Measurements from ENCODE around the gene CFAP20DC. TPM values are rescaled to one million over a fixed set of nuclear protein-coding genes. Genes with fewer than 3 reads are reported as not detected.
"Not testable (repeated sequence)": the region's sequence is repeated elsewhere in the genome, so short reads cannot be mapped to it uniquely, and the experiment has no call there.

Gene CFAP20DC
- total and polyA plus RNA-seq, 12 donors: 0.35 to 6.0 (median 2.0) TPM

GRCh38 chr3:58708116-58708791, 341.6 kb downstream of the CFAP20DC start:
- no peak for DNase-seq
- Histone ChIP-seq H3K36me3 (replicated peaks in 1 of 2) (no peaks in the 10 kb centered on the region), H3K27me3 (no peaks in the 10 kb centered on the region), H3K27ac (no peak overlapping the region), H3K4me1 (replicated peaks in 1 of 2) (no peaks in the 10 kb centered on the region), H3K4me3 (no peak overlapping the region), H3K9me3 (replicated peaks in 1 of 3) (no peaks in the 10 kb centered on the region)
- TF ChIP-seq POLR2A (IDR thresholded peaks at IDR 0.05): no peak
- no peak for TF ChIP-seq CTCF (IDR thresholded peaks at IDR 0.05)
- 70 to 76% (median 74%) methylated on average over 3 of the region's 3 CpGs for WGBS, 4 donors
- intact Hi-C loops (cut with DNase I): no loop called here

GRCh38 chr3:58707390-58707930, 342.4 kb downstream of the CFAP20DC start:
- WGBS, 4 donors: 77 to 84% (median 81%) methylated on average over 3 of the region's 3 CpGs

GRCh38 chr3:58706395-58707167, 343.2 kb downstream of the CFAP20DC start:
- no peaks in the 10 kb centered on the region for H3K27me3 ChIP-seq
- TF ChIP-seq POLR2A (IDR thresholded peaks at IDR 0.05): no peak
- TF ChIP-seq CTCF (IDR thresholded peaks at IDR 0.05): no peak
- no peak overlapping the region for H3K27ac ChIP-seq
- no peaks in the 10 kb centered on the region for H3K36me3 ChIP-seq (replicated peaks in 1 of 2)
- no peak overlapping the region for H3K4me3 ChIP-seq
- no peaks in the 10 kb centered on the region for H3K9me3 ChIP-seq (replicated peaks in 1 of 3)
- WGBS, 4 donors: 80 to 88% (median 83%) methylated on average over 2 of the region's 2 CpGs
- no peaks in the 10 kb centered on the region for H3K4me1 ChIP-seq (replicated peaks in 1 of 2)
- no peak for DNase-seq
- intact Hi-C loops (cut with DNase I): no loop called here

More at GRCh38 chr3:58707390-58707930, 342.4 kb downstream of the CFAP20DC start:
- Histone ChIP-seq H3K27ac (no peak overlapping the region), H3K4me1 (replicated peaks in 1 of 2) (no peaks in the 10 kb centered on the region), H3K27me3 (no peaks in the 10 kb centered on the region), H3K4me3 (no peak overlapping the region), H3K36me3 (replicated peaks in 1 of 2) (no peaks in the 10 kb centered on the region), H3K9me3 (replicated peaks in 1 of 3) (no peaks in the 10 kb centered on the region)
- no peak for DNase-seq
- intact Hi-C loops (cut with DNase I): no loop called here
- TF ChIP-seq CTCF (IDR thresholded peaks at IDR 0.05) (no peak), POLR2A (IDR thresholded peaks at IDR 0.05) (no peak)

GRCh38 chr3:58704745-58705144, 345.1 kb downstream of the CFAP20DC start:
- TF ChIP-seq POLR2A (IDR thresholded peaks at IDR 0.05) (no peak), CTCF (IDR thresholded peaks at IDR 0.05) (no peak)
- Histone ChIP-seq H3K9me3 (replicated peaks in 1 of 3) (no peaks in the 10 kb centered on the region), H3K4me3 (no peak overlapping the region), H3K27ac (no peak overlapping the region), H3K36me3 (replicated peaks in 1 of 2) (no peaks in the 10 kb centered on the region), H3K27me3 (no peaks in the 10 kb centered on the region), H3K4me1 (replicated peaks in 1 of 2) (no peaks in the 10 kb centered on the region)
- intact Hi-C loops (cut with DNase I): no loop called here
- DNase-seq: no peak
- 42 to 66% (median 48%) methylated on average over 2 of the region's 2 CpGs for WGBS, 4 donors

GRCh38 chr3:58704304-58704703, 345.5 kb downstream of the CFAP20DC start:
- H3K9me3 ChIP-seq (replicated peaks in 1 of 3); H3K27ac ChIP-seq; intact Hi-C loops (cut with DNase I); H3K36me3 ChIP-seq (replicated peaks in 1 of 2); H3K27me3 ChIP-seq; H3K4me3 ChIP-seq; H3K4me1 ChIP-seq (replicated peaks in 1 of 2); DNase-seq: not testable (repeated sequence)
- WGBS, 4 donors: 82 to 91% (median 88%) methylated on average over 2 of the region's 2 CpGs
